NCI-H1694 treated with DMSO at 0.1 percent for 48 hours (cell line): ENCODE measurements around the gene GDF11.
"Not testable (repeated sequence)": the region's sequence is repeated elsewhere in the genome, so short reads cannot be mapped to it uniquely, and the experiment has no call there.

ENCODE experiments used
- DNase-seq: peaks from one replicate; lab custom pipeline; 2025; lab: John Stamatoyannopoulos, UW

GDF11 gene

DNA sequence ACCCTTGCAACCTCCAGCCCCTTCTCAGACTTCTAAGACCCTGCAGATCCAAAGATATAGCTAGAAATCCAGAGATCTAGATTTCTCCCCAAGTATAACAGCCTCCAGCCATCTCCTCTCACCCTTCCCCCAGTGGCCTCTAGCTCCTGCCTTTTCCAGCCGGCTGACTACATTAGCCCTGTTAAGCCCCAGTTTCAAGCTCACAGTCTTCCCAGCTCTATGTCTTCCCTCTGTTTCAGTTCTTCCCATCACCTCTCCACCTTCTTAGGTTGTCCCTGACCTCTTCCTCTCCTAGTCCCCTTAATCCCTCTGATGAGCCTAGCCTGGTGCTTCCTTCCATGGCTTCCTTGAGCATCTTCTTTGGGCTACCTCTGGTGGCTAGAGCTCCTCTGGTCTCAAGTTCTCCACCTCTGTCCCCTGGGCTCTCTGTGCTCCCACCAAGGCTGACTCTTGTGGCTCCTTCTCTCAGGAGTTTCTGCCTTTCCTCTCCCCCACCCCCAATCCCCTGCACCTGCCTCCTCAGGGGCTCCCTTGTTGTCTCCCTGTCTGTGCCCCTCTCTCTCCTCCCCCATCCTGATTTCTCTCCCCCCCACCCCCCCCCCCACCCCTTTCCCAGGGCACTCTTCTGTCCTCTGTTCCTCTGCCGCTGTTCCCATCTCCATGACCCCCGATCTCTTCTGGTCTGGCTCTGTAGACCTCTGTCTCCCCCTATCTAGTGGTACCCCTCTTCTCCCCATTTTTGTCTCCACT, 816 bp upstream of the GDF11 start:
- no peak for DNase-seq

DNA sequence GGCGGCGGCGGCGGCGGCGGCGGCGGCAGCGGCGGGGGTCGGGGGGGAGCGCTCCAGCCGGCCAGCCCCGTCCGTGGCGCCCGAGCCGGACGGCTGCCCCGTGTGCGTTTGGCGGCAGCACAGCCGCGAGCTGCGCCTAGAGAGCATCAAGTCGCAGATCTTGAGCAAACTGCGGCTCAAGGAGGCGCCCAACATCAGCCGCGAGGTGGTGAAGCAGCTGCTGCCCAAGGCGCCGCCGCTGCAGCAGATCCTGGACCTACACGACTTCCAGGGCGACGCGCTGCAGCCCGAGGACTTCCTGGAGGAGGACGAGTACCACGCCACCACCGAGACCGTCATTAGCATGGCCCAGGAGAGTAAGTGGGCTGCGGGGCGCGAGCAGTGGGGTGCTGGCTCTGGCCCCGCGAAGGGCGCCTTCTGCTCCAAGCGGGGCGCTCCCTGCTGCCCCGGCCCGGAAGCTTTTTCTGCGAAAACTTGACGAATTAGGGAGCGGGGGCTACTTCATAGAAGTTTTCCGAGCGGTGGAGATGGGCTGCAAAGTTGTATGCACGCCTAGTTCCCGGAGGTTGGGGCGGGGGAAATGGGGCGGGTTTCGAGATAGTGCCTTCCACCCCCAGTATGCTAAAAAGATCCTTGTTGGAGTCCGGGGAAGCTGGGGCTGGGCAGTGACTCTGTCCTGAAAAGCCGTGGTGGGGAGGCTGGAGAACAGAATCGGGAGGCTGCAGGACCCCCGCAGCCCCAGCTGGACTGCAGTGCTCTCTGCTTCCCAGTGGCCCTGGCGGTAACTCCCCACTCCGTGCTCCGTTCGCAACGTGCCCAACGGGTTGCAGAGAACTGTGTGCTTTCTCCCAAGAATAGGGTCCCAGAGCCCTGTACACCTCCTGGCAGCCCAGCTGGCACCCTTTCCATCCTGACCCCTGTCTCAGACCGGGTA, 751 bp downstream of the GDF11 start:
- DNase-seq = no peak

DNA sequence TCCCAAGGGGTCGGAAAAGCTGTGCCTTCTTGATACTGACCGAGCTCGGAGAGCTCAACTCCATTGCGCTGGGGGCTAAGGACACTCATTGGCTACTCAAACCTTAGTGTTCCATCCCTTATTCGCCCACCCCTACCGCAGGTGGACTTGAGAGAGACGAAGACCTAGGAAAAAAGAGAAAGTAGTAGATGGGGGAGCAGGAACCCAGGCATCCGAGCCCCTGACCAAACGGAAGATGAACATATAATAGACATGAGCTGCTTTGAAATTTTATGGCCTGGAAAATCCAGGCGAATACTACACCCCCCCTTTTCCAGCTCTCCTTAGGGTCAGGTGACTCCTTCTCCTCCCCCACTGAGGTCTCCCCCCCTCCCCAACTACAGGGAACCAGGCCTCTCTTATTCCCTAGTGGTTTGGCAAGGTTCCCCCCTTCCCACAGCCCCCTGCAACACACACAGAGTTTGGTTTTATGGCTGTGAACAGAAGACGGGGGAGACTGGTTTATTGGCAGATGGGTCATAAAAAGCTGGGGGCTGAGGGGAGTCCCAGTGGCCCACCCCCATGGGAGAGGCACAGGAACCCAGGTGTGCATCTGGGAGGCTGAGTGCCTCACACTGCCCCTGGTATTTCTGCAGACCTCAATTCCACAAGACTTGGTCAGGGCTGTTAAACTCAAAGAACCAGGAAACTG, 1.6 kb downstream of the GDF11 start:
- DNase-seq = no peak

DNA sequence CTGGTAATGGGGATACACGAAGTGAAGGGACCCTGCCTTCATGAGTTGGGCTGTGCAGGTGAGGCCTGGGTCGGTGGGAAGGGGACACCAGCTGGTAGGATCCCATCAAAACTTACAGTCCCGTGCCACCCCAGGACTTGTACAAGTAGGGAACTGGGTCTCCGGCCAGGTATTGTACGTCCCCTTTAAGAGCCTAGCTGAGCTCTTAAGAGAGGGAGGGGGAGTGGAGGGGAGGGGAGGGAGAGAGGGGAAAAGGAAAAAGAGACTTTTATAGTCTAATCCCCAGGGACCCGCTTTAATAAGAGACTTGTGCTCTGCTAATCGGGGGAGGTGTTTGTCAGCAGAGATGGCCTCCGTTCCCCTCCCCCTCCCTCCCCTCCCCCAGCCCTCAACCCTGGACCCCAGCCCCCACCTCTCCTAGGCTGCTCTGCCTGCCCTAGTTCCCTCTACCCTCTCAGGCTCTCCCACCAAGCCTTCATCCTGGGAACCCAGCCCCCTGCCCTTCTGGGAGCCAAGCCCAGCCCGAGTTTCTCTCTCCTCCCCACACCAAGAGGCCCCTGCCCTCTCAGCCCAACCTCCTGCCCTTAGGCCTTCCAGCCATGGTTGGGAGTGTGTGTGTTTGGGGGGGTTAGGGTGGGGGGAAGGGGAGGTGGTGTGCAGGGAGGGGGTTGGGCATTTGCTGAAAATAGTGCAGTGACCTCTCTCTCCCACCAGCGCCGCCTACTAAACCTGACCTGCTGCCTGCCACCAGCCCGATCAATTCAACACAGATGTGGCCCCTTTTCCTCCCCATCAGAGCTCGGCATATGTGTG, 2.6 kb downstream of the GDF11 start:
- DNase-seq = no peak

DNA sequence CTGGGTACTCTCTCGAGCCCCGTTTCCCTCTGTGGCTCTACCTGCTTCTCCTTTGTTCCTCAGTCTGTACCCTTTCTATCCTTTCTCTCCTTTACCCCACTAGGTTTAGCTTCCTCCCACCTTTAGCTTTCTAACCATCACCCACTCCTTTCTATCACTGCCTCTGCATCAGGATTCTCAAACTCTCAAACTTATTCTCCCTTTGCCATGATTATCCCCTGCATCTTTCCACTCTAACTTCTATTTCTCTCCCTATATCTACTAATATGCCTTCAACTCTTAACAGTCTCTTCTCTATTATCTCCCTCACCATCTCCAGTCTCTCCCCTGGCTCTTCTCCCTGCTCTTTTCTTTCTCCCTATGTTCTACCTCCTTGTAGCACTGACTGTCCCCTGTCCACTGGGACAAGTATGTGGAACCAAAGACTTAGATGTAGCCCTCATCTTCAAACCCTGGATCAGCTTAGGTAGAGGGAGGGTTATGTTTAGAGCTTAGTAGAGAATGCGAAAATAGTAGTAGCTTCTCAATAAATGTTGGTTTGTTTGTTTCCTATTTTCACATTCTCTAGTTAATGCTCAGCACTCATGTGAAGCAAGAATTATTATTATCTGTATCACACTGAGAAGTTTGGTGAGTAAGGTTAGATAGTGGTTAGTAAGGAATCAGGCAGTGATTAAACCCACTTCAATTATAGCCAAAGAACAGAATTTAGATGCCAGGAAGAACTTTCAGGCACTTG, 3.4 kb downstream of the GDF11 start:
- no peak for DNase-seq

DNA sequence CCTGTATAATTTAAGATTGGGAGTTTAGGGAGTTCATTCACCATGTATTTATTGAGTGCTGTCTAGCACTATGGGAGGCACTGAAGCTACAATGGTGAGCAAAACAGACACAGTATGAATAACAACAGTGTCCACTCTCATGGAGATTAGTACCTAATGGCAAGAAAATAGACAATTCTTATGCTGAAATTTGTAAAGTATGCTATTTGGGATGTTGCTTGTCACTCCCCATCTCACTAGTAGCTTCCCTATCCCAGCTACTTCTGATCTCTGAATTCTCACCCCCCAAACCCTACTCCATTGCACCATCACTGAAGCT, 4.0 kb downstream of the GDF11 start:
- DNase-seq = no peak

DNA sequence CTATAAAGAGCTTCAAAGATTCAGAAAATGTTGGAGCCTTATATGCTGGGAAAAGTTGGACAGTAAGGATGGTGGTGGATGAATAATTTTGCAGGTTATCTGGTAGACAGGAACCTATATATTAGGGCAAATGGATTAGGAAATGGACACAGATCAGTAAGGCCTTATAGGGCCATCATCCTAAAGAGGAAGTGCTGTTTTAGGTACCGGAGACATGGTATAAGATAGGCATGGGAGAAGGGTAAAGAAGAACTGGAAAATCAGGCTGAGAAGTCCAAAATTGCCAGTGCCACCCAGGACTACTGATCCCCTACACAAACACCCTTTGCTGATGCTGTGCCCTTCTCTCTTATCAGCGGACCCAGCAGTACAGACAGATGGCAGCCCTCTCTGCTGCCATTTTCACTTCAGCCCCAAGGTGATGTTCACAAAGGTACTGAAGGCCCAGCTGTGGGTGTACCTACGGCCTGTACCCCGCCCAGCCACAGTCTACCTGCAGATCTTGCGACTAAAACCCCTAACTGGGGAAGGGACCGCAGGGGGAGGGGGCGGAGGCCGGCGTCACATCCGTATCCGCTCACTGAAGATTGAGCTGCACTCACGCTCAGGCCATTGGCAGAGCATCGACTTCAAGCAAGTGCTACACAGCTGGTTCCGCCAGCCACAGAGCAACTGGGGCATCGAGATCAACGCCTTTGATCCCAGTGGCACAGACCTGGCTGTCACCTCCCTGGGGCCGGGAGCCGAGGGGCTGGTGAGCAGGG, 5.5 kb downstream of the GDF11 start:
- no peak for DNase-seq

DNA sequence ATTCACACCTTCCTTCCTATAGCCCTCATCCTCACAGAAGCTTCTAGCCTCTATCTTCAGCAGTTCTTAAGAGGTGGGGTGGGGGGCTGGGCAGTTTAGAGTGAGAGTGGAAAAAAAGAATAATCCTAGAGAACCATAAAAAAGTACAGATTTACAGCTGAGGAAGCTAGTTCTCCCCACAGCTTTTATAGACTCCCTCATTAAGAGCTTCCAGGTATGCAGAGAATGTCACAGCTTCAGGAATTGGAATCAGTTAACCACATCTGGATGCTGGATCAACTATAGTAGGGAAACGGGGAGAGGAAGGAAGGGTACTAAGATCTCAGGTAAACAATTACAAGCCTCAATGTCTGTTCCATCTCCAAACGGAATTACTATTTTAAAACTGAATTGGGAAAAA, 12.3 kb downstream of the GDF11 start:
- no peak for DNase-seq

DNA sequence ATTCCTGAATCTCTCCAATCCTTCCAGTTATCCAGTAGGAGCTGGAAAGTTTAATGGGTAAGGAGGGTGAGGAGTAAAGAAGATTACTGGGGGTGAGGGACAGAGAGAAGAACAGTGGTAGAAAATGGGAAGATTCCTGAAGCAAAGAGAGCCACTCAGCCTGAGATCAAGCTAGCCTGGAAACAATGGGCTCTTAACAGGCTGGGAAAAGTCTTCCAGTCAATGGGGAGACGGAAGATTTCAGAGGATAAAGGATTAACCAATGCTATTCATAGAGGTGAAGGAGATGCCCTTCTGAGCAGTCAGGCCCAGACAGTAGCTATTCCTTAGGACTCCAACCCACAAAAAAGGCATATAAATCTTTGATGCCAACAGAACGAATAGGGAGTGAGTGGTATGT, 14.8 kb downstream of the GDF11 start:
- no peak for DNase-seq

DNA sequence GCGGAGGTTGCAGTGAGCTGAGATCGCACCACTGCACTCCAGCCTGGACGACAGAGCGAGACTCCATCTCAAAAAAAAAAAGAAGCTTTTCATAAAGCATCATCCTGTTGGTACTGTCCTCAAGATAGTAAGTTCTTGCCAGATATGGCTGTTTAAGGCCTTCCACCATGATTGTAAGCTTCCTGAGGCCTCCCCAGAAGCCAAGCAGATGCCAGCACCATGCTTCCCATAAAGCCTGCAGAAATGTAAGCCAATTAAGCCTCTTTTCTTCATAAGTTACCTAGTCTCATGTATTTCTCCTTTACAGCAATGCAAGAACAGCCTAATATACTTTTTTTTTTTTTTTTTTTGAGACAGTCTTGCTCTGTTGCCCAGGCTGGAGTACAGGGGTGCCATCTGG, 15.7 kb downstream of the GDF11 start:
- not testable (repeated sequence) for DNase-seq

DNA sequence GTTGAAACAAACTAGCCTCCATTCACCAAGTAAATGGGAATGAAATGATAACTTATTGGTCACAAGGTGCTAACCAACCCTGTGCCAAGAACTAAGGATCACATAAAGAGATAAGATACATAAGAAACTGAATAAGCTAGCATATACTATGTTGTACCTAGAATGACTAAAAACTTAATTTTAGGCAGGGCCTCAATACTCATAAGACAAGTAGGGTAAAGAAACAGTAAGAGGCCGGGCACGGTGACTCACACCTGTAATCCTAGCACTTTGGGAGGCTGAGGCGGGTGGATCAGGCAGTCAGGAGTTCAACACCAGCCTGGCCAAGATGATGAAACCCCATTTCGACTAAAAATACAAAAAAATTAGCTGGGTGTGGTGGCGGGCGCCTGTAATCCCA, 17.7 kb downstream of the GDF11 start:
- DNase-seq = no peak

DNA sequence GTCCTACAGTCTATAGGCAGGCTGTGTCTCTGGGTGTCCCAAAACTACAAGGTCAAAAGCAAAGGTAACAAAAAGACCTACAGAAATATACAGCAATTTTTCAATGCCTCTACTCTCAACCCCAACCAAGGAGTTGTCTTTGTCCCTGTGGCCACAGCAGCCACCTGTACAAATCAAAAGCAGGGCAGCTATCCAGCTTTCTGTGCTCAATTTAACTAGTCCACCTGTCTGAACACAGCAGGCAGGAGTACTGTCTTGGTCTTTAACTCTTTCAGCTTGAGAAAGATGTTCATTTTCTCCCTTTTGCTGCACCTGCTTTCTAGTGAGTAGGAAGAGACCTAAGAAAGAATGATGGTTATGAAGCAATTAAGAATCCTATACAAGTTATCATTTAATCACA, 19.7 kb downstream of the GDF11 start:
- no peak for DNase-seq

DNA sequence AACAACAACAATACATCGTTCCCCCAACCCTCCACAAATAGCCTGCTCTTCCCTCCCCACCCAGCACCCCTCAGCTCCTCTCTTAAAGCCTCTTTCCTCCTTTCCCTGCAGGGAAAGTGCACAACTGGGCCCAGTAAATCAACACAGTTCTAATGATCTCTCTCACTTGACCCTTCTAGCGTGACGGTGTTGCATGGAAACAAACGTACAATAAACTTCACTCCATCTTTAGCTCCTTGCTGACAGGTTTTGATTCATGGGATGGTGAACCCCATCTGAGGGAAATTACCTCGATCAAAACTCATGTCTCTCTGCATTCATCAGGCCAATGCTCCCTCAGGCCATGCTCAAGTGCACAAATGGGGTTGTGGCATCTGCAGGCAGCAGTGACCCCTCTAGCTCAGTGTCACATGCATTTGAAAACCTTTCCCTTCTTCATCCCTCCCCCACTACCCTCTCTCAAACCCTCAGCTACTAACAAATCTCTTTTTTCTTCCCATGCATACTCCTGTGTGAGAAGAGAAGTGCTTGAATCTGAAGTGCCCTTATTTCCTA, 22.9 kb downstream of the GDF11 start:
- DNase-seq = no peak

DNA sequence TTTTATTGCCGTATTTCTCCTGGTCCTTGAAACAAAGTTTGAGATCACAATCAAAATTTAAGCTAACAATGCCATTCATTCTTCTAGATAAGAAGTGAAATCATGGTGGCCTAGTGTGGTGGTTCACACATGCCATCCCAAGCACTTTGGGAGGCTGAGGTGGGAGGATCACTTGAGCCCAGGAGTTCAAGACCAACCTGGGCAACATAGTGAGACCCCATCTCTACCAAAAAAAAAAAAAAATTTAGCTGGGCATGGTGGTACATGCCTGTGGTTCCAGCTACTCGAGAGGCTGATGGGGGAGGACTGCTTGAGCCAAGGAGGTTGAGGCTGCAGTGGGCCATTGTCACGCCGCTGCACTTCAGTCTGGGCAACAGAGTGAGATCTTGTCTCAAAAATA, 24.2 kb downstream of the GDF11 start:
- no peak for DNase-seq

DNA sequence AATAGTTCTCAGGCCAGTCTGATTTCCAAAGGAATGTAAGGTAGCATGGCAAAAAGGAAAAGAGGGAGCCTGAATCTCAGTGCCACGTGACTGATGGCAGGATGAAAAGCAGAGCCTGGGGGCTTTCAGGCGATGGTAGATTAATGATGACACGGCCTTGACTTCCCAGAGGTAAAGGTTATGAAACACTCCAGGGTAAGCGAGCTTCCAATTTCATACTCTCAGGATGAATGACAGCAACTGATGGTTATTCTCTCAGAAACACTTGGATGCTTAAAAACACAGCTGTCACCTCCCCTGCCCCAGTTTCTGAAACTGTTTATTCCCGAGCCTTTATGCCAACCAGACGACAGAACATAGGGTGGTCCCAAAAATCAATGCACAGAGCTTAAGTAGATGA, 28.8 kb downstream of the GDF11 start:
- DNase-seq = peak; percentile 42

DNA sequence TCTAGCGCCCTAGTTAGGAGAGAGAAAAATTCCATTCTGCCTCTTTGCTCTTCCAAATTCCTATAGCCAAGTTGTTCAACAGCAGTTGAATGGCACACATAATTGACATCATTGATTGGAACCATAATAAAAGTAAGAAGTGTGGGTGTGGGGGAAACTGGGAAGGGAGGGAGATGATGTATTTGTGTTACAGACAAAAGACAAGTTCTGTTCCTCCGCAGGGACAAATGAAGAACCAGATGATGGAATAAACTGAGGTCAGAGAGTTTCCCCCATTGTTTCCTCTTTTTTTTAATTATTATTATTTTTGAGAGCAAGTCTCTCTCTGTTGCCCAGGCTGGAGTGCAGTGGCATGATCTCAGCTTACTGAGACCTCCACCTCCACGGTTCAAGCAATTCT, 34.9 kb downstream of the GDF11 start:
- DNase-seq = no peak

DNA sequence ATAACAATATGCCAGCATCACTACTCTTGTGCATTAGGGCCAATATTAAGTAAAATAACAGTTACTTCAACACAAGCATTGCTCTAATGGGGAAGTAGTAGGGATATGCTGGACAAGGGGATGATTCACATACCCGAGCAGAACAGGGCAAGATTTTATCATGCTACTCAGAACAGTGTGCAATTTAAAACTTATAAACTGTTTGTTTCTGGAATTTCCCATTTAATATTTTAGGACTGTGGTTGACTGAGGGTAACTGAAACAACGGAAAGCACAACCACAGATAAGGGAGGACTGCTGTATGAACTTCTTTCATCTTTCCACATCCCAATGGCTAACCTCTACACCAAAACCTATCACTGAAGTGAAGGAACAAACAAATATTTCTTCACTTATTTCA, 37.8 kb downstream of the GDF11 start:
- DNase-seq = no peak

DNA sequence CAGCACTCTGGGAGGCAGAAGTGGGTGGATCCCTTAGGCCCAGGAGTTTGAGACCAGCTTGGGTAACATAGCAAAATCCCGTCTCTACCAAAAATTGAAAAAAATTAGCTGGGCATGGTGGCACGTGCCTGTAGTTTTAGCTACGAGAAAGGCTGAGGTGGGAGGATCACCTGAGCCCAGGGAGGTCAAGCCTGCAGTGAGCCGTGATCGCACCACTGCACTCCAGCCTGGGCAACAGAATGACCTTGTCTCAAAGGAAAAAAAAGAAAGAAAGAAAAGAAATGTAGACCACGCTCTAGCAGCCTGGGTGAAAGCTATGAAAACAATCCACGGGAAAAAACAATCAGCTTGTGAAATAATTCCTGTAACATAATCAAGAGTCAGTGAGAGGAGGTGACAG, 45.6 kb downstream of the GDF11 start:
- no peak for DNase-seq

DNA sequence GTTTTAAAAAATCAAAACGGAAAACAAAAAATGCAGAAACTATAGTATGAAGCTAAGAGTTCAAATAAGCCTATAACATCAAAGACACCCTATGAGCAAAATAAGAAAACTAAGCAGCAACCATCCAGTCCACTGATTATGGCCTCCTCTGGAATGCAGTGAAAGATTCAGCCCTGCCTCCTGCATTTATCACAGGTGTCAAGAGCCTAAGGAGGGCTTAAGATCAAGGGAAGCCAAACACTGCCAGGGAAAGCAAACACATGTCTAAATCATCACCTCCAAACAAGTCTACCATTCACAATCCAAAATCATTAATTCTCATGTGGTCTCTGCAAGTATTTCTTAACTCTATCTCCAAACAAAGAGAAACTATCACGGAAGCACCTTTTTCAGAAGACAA, 46.2 kb downstream of the GDF11 start:
- no peak for DNase-seq

DNA sequence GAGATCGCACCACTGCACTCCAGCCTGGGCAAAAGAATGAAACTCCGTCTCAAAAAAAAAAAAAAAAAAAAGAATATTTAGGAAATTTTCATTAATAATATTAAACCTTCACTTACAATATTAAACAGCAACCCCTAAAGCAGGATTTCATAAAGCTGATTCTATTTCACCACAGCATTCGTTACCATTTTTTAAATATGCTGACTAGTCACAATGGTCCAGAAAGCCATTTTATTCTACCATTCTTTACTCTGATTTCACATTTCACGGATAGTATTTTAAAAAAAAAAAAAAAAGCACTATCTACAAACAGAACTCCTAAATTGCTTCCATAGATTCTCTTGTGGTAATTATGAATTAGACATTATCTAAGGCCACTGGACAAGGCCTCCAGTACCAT, 47.0 kb downstream of the GDF11 start:
- DNase-seq = no peak
